Endodermal cell (in vitro differentiated cells): Measurements from ENCODE around the gene UNC13A. TPM values are rescaled to one million over a fixed set of nuclear protein-coding genes. Genes with fewer than 3 reads are reported as not detected.

ENCODE experiments used
- DNase-seq: peaks from one replicate; pipeline ENCODE4 v3.0.0-alpha.2; 2017
- H3K27ac ChIP-seq: 2 replicates; pipeline ENCODE4 v1.5.1; 2013; ENCODE audit warnings: mild to moderate bottlenecking, low read depth, low read length, moderate library complexity
- H3K27me3 ChIP-seq: 2 replicates; pipeline ENCODE4 v1.6.1; 2013; ENCODE audit warnings: mild to moderate bottlenecking, low read length, moderate library complexity; ENCODE audit not compliant: insufficient read depth, control insufficient read depth, poor library complexity, severe bottlenecking
- H3K36me3 ChIP-seq: 2 replicates; pipeline ENCODE4 v1.7.0; 2013; ENCODE audit warnings: mild to moderate bottlenecking, low read length, moderate library complexity; ENCODE audit not compliant: control insufficient read depth, insufficient read depth
- H3K4me1 ChIP-seq: one replicate; pipeline ENCODE4 v1.7.0; 2013; ENCODE audit warnings: low read length; ENCODE audit not compliant: control insufficient read depth, insufficient read depth
- H3K4me3 ChIP-seq: 2 replicates; pipeline ENCODE4 v1.5.1; 2013; ENCODE audit warnings: mild to moderate bottlenecking, low read length, moderate library complexity
- H3K9ac ChIP-seq: 2 replicates; pipeline ENCODE4 v1.6.1; 2013; ENCODE audit warnings: mild to moderate bottlenecking, low read length, moderate library complexity; ENCODE audit not compliant: poor library complexity, severe bottlenecking; ENCODE audit errors: extremely low read depth
- H3K9me3 ChIP-seq: 2 replicates; pipeline ENCODE4 v1.6.1; 2013; ENCODE audit warnings: mild to moderate bottlenecking, low read length, moderate library complexity; ENCODE audit not compliant: control insufficient read depth
- H3K27ac Mint-ChIP-seq: 2 replicates; pipeline ENCODE4 v1.8.0; 2020; ENCODE audit warnings: mixed read lengths
- H3K27me3 Mint-ChIP-seq: 2 replicates; pipeline ENCODE4 v1.8.0; 2021; ENCODE audit warnings: mild to moderate bottlenecking, mixed read lengths; ENCODE audit not compliant: insufficient read depth
- H3K36me3 Mint-ChIP-seq: 2 replicates; pipeline ENCODE4 v1.8.0; 2020; ENCODE audit warnings: low read depth, mixed read lengths
- H3K4me1 Mint-ChIP-seq: 2 replicates; pipeline ENCODE4 v1.8.0; 2020; ENCODE audit warnings: mixed read lengths
- H3K4me3 Mint-ChIP-seq: 2 replicates; pipeline ENCODE4 v1.8.0; 2020; ENCODE audit warnings: mild to moderate bottlenecking, moderate library complexity, mixed read lengths
- H3K9me3 Mint-ChIP-seq: 2 replicates; pipeline ENCODE4 v1.8.0; 2020; ENCODE audit warnings: mild to moderate bottlenecking, mixed read lengths
- WGBS, 2 experiments: methylation state at CpG; one replicate each; pipeline versions ENCODE4 v1.1.5 to v1.1.7; 2013; ENCODE audit warnings: missing lambda C conversion rate in 2 of 2, mixed read lengths in 1 of 2; ENCODE audit not compliant: insufficient coverage in 1 of 2, insufficient read length in 1 of 2; 5-methylcytosine and 5-hydroxymethylcytosine counted together
- total RNA-seq, 2 donors: library from RNA; stranded (reverse); fragmentation: NEBNext Ultra II Directional in 1 of 2; extraction: Animal tissue kit (Norgen Biotek cat#: 25700) in 1 of 2; gene quantifications; 2 replicates in 1 of 2; 3 replicates in 1 of 2; pipeline ENCODE4 v1.2.1, GENCODE V29; 2021
- TF ChIP-seq, protein P1 (sequence below): fragments of 200-600 bp; sonication (generic); conservative IDR thresholded peaks from 2 replicates; pipeline ENCODE4 v1.5.0; 2021; ENCODE audit warnings: antibody characterized with exemption, mild to moderate bottlenecking

The UNC13A gene
- total RNA-seq, 2 donors from 2014 or later, result 5.6 to 10.7 TPM

DNA sequence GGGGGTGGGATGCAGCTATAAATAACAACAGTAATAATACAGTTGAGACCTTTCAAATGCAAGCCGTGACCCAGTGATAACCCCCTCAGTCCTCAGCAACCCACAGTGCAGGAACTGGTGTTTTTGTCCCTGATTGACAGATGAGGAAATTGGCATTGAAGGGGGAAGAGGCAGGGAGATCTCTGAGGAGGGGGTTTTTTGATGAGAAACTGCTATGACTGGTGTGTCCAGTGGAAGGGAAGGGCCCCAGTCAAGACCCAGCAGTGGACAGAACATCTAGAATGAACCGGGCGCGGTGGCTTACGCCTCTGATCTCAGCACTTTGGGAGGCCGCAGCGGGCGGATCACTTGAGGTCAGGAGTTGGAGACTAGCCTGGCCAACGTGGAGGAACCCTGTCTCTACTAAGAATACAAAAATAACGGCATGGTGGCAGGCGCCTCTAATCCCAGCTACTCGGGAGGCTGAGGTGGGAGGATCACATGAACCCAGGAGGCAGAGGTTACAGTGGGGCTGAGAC lies 33.0 kb upstream of the UNC13A start:
- Histone ChIP-seq H3K9me3 (no peaks in the 10 kb centered on the region), H3K27me3 (no peaks in the 10 kb centered on the region), H3K4me3 (peak overlapping the region; percentile 95), H3K27ac (no peak overlapping the region), H3K36me3 (peaks cover 29% of the 10 kb centered on the region), H3K4me1 (no peaks in the 10 kb centered on the region), H3K9ac (no peak overlapping the region)
- DNase-seq, result no peak
- TF ChIP-seq, protein P1, sequence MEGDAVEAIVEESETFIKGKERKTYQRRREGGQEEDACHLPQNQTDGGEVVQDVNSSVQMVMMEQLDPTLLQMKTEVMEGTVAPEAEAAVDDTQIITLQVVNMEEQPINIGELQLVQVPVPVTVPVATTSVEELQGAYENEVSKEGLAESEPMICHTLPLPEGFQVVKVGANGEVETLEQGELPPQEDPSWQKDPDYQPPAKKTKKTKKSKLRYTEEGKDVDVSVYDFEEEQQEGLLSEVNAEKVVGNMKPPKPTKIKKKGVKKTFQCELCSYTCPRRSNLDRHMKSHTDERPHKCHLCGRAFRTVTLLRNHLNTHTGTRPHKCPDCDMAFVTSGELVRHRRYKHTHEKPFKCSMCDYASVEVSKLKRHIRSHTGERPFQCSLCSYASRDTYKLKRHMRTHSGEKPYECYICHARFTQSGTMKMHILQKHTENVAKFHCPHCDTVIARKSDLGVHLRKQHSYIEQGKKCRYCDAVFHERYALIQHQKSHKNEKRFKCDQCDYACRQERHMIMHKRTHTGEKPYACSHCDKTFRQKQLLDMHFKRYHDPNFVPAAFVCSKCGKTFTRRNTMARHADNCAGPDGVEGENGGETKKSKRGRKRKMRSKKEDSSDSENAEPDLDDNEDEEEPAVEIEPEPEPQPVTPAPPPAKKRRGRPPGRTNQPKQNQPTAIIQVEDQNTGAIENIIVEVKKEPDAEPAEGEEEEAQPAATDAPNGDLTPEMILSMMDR, result no peak
- H3K4me1 Mint-ChIP-seq, result peaks cover 12% of the 10 kb centered on the region
- no peak overlapping the region for H3K27ac Mint-ChIP-seq
- 93 to 96% methylated on average over 11 to 12 of the region's 12 CpGs for WGBS, 2 experiments
- H3K27me3 Mint-ChIP-seq, result no peaks in the 10 kb centered on the region
- H3K4me3 Mint-ChIP-seq, result peak overlapping the region; percentile 73
- peaks cover 39% of the 10 kb centered on the region for H3K36me3 Mint-ChIP-seq
- H3K9me3 Mint-ChIP-seq, result no peaks in the 10 kb centered on the region

DNA sequence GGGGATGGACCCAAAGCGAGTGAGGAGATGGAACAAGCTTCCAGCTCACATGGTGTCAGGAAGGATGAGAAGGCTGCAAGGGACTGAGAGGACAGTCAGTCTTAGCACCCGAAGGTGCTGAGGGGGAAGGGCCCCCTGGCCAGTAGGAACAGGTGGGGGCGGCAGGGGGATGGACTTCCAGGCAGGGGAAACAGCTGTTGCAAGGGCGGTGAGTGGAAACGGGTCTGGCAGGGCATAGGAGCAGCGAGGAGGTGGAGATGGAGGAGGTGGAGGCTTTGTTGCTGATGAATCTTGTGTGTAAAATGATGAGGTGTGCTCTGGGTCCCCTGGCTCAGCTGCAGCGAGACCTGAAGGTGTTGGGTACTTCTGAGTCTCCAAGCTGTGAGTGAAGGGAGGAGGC lies 32.3 kb upstream of the UNC13A start:
- no peak overlapping the region for H3K27ac ChIP-seq
- 68 to 71% methylated on average over 3 to 7 of the region's 7 CpGs for WGBS, 2 experiments
- peak overlapping the region; percentile 95 for H3K4me3 ChIP-seq
- no peak for DNase-seq
- H3K4me1 Mint-ChIP-seq, result peaks cover 12% of the 10 kb centered on the region
- no peaks in the 10 kb centered on the region for H3K27me3 ChIP-seq
- H3K9me3 ChIP-seq, result no peaks in the 10 kb centered on the region
- peak overlapping the region; percentile 70 for H3K27ac Mint-ChIP-seq
- H3K36me3 Mint-ChIP-seq, result peaks cover 36% of the 10 kb centered on the region
- H3K4me1 ChIP-seq, result no peaks in the 10 kb centered on the region
- no peaks in the 10 kb centered on the region for H3K27me3 Mint-ChIP-seq
- peak overlapping the region; percentile 63 for H3K9ac ChIP-seq
- H3K4me3 Mint-ChIP-seq, result peak overlapping the region; percentile 73
- TF ChIP-seq, protein P1, result no peak
- H3K36me3 ChIP-seq, result peaks cover 24% of the 10 kb centered on the region
- no peaks in the 10 kb centered on the region for H3K9me3 Mint-ChIP-seq

DNA sequence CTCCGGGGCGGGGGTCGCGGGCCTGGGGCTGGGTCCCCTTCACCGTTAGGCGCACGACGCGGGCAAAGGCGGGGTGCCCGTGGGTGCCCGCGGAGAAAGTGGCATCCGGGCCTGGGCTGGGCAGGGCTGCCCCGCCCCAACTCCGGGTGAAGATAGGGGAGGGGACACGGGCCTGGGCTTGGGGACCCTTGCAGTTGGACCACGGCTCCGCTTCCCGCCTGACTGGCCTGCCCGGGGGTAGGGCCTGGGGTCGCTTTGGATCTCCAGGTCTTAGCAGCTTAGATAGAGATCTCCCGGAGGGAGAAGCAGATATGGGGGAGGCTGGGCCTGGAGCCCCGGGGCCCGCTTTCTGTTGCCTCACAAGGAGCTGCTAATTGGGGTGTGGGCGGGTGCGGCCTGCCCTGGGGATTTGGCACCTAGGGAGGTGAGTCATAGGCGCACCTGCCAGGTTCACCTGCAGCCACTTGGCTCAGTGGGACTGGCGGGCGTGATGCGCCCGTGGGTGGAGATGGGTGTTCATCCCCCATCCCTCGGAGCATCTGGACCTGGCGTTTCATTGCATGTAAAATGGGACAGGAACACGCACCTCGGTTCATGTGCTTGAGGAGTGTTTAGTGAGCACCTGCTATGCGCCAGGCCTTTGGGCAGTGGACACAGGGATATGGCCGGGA lies 31.7 kb upstream of the UNC13A start:
- H3K36me3 ChIP-seq, result peaks cover 18% of the 10 kb centered on the region
- TF ChIP-seq, protein P1, result no peak
- H3K9me3 ChIP-seq, result no peaks in the 10 kb centered on the region
- H3K9ac ChIP-seq, result peak overlapping the region; percentile 63
- Mint-ChIP-seq H3K4me3 (peak overlapping the region; percentile 73), H3K36me3 (peaks cover 32% of the 10 kb centered on the region), H3K9me3 (no peaks in the 10 kb centered on the region), H3K4me1 (peaks cover 12% of the 10 kb centered on the region), H3K27me3 (no peaks in the 10 kb centered on the region), H3K27ac (peak overlapping the region; percentile 70)
- H3K4me3 ChIP-seq, result peak overlapping the region; percentile 95
- H3K27me3 ChIP-seq, result no peaks in the 10 kb centered on the region
- H3K27ac ChIP-seq, result no peak overlapping the region
- peak; percentile 63 for DNase-seq
- no peaks in the 10 kb centered on the region for H3K4me1 ChIP-seq
- WGBS, 2 experiments, result 10 to 17% methylated on average over 25 to 38 of the region's 38 CpGs
